Measurements from ENCODE around the gene PANK2. TPM values are rescaled to one million over a fixed set of nuclear protein-coding genes. Genes with fewer than 3 reads are reported as not detected.
"Not testable (repeated sequence)": the region's sequence is repeated elsewhere in the genome, so short reads cannot be mapped to it uniquely, and the experiment has no call there.

PANK2 gene
- total RNA-seq, 2 donors from 2014 or later = 17.9 to 21.8 TPM

GRCh38 chr20:3890999-3891929 is 2.1 kb downstream of the PANK2 start:
- TF ChIP-seq, protein P1, sequence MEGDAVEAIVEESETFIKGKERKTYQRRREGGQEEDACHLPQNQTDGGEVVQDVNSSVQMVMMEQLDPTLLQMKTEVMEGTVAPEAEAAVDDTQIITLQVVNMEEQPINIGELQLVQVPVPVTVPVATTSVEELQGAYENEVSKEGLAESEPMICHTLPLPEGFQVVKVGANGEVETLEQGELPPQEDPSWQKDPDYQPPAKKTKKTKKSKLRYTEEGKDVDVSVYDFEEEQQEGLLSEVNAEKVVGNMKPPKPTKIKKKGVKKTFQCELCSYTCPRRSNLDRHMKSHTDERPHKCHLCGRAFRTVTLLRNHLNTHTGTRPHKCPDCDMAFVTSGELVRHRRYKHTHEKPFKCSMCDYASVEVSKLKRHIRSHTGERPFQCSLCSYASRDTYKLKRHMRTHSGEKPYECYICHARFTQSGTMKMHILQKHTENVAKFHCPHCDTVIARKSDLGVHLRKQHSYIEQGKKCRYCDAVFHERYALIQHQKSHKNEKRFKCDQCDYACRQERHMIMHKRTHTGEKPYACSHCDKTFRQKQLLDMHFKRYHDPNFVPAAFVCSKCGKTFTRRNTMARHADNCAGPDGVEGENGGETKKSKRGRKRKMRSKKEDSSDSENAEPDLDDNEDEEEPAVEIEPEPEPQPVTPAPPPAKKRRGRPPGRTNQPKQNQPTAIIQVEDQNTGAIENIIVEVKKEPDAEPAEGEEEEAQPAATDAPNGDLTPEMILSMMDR (IDR thresholded peaks at IDR 0.05) = no peak
- no peak for TF ChIP-seq POLR2A (IDR thresholded peaks at IDR 0.05)
- Histone ChIP-seq H3K27ac (no peak overlapping the region), H3K36me3 (replicated peaks in 1 of 2; ENCODE audit: insufficient read depth in 1 of 2, low read depth in 2 of 2) (no peaks in the 10 kb centered on the region), H3K4me1 (peaks cover 54% of the 10 kb centered on the region), H3K4me3 (no peak overlapping the region), H3K9me3 (no peaks in the 10 kb centered on the region), H3K27me3 (no peaks in the 10 kb centered on the region)
- ATAC-seq = no peak
- 60 to 62% methylated on average over 16 of the region's 16 CpGs for WGBS, 2 donors
- DNase-seq = peak in 1 of 4 donors; percentile 7
- intact Hi-C loops (cut with DNase I) = no loop called here

GRCh38 chr20:3894796-3895195 is 5.6 kb downstream of the PANK2 start:
- intact Hi-C loops (cut with DNase I) = no loop called here
- no peaks in the 10 kb centered on the region for H3K36me3 ChIP-seq (replicated peaks in 1 of 2; ENCODE audit: insufficient read depth in 1 of 2, low read depth in 2 of 2)
- DNase-seq (no peak), ATAC-seq (no peak)
- no peak overlapping the region for H3K4me3 ChIP-seq
- H3K27ac ChIP-seq = peak overlapping the region in 1 of 4 donors; percentile 15
- peaks cover 67% of the 10 kb centered on the region for H3K4me1 ChIP-seq
- WGBS, 2 donors = 76 to 85% methylated on average over 5 of the region's 5 CpGs
- H3K27me3 ChIP-seq = no peaks in the 10 kb centered on the region
- TF ChIP-seq POLR2A (IDR thresholded peaks at IDR 0.05) = no peak
- TF ChIP-seq, protein P1 (IDR thresholded peaks at IDR 0.05) = no peak
- no peaks in the 10 kb centered on the region for H3K9me3 ChIP-seq

DNA sequence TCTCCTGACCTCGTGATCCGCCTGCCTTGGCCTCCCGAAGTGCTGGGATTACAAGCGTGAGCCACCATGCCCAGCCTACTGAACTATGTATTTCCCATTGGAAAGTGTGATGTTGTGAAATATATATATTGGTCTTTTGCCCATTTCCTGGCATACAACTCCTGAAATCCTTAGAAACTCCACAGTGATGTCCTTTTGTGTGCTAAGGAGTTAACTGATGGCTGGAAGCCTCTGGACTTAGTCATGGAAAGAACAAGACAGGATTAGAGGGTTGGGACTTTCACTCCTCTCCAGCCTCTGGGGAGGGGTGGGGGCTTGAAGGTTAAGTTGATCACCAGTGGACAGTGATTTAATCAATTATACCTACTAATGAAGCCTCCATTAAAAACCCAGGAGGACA is 7.1 kb downstream of the PANK2 start:
- no peak overlapping the region for H3K27ac ChIP-seq
- no peaks in the 10 kb centered on the region for H3K9me3 ChIP-seq
- intact Hi-C loops (cut with DNase I) = no loop called here
- WGBS, 2 donors = 74 to 95% methylated on average over 4 of the region's 4 CpGs
- peaks cover 67% of the 10 kb centered on the region for H3K4me1 ChIP-seq
- ATAC-seq (no peak), DNase-seq (no peak)
- H3K27me3 ChIP-seq = no peaks in the 10 kb centered on the region
- TF ChIP-seq, protein P1 (IDR thresholded peaks at IDR 0.05) = no peak
- no peak for TF ChIP-seq POLR2A (IDR thresholded peaks at IDR 0.05)
- H3K4me3 ChIP-seq = no peak overlapping the region
- H3K36me3 ChIP-seq (replicated peaks in 1 of 2; ENCODE audit: insufficient read depth in 1 of 2, low read depth in 2 of 2) = no peaks in the 10 kb centered on the region

- no peak for ATAC-seq
- DNase-seq = no peak
- TF ChIP-seq, protein P1 (IDR thresholded peaks at IDR 0.05) = no peak
- TF ChIP-seq POLR2A (IDR thresholded peaks at IDR 0.05) = no peak
- H3K27ac ChIP-seq = no peak overlapping the region
- H3K27me3 ChIP-seq = no peaks in the 10 kb centered on the region
- no peaks in the 10 kb centered on the region for H3K36me3 ChIP-seq (replicated peaks in 1 of 2; ENCODE audit: insufficient read depth in 1 of 2, low read depth in 2 of 2)
- 65 to 74% methylated on average over 9 to 10 of the region's 10 CpGs for WGBS, 2 donors
- H3K4me3 ChIP-seq = no peak overlapping the region
- no peaks in the 10 kb centered on the region for H3K9me3 ChIP-seq
- intact Hi-C loops (cut with DNase I) = no loop called here
- peaks cover 60% of the 10 kb centered on the region for H3K4me1 ChIP-seq
Observed at GRCh38 chr20:3896853-3897583, 7.8 kb downstream of the PANK2 start.

DNA sequence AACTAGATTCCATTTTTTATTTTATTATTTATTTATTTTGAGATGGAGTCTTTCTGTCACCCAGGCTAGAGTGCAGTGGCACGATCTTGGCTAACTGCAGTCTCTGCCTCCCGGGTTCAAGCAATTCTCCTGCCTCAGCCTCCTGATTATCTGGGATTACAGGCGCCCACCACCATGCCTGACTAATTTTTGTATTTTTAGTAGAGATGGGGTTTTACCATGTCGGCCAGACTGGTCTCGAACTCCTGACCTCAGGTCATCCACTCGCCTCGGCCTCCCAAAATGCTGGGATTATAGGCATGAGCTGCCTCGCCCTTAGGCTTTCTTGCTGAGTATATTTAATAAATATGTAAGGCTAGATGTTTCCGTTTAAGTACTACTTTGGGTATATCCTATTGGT is 9.0 kb downstream of the PANK2 start:
- intact Hi-C loops (cut with DNase I); H3K27me3 ChIP-seq; ATAC-seq; H3K9me3 ChIP-seq; DNase-seq; H3K27ac ChIP-seq; H3K4me3 ChIP-seq; H3K36me3 ChIP-seq (replicated peaks in 1 of 2; ENCODE audit: insufficient read depth in 1 of 2, low read depth in 2 of 2): not testable (repeated sequence)
- WGBS, 2 donors = 86 to 92% methylated on average over 9 of the region's 9 CpGs
- peaks cover 52% of the 10 kb centered on the region for H3K4me1 ChIP-seq

Data from body of pancreas (tissue), 4 donors.